Measurements from ENCODE around the gene ENTPD2. TPM values are rescaled to one million over a fixed set of nuclear protein-coding genes. Genes with fewer than 3 reads are reported as not detected.
A peak's percentile ranks its signal among the peaks of the same experiment; 100 is the strongest.

Gene ENTPD2
- total RNA-seq, 2 experiments from 2014 or later, result 0.16 TPM; not detected in 1

- Histone ChIP-seq H4K20me1 (ENCODE audit: insufficient read depth, low read length) (no peaks in the 10 kb centered on the region), H3K79me2 (ENCODE audit: insufficient read depth, low read depth, low read length) (peaks cover 6% of the 10 kb centered on the region; the same call in 1 of the 2 replicates), H2AFZ (ENCODE audit: low read length) (peak within 1 kb of the TSS; percentile 62), H3K36me3 (ENCODE audit: insufficient read depth, low read length) (peaks cover 7% of the 10 kb centered on the region; the same call in 1 of the 2 replicates), H3K9me3 (ENCODE audit: low read length) (no peaks in the 10 kb centered on the region), H3K9me2 (ENCODE audit: insufficient read depth, low read length) (no peaks in the 10 kb centered on the region), H3K4me2 (ENCODE audit: low read length) (peak within 1 kb of the TSS; percentile 86), H3K4me1 (ENCODE audit: insufficient read depth, low read length, poor library complexity, severe bottlenecking) (peaks cover 24% of the 10 kb centered on the region), H3K4me3 (ENCODE audit: low read depth, low read length, poor library complexity, severe bottlenecking) (peak within 1 kb of the TSS; percentile 77), H3K27ac (ENCODE audit: low read depth, low read length, poor library complexity, severe bottlenecking) (peak within 1 kb of the TSS; percentile 53)
- TF ChIP-seq CTCF (conservative IDR thresholded peaks at IDR 0.05; ENCODE audit: low read length) (no peak), EZH2phosphoT487 (IDR thresholded peaks at IDR 0.05; ENCODE audit: borderline replicate concordance, low read depth, low read length) (no peak)
- intact Hi-C loops (cut with micrococcal nuclease; ENCODE audit: unreplicated experiment), result loop anchor here (1.0 to 2.0 kb wide), 2 partner anchors 16 to 64 kb away; partner anchors contain the start of gene SAPCD2
- POLR2A ChIA-PET, result interaction anchor here (0.6 to 1.6 kb wide), 11 partner anchors 9 to 308 kb away, joined by 3 to 13 read pairs (median 4); partner anchors contain the start of genes SAPCD2, TPRN, TRAF2 and UAP1L1
- DNase-seq (ENCODE audit: low spot score), result peak; percentile 99
- no TSS peak for BruUV-seq (replicated peaks)
- CTCF ChIA-PET (ENCODE audit: unreplicated experiment), result interaction anchor here (1.0 to 1.3 kb wide), 2 partner anchors 10 to 19 kb away, joined by 3 to 6 read pairs; partner anchors contain the start of gene UAP1L1
Measured at GRCh38 chr9:137086531-137087408, 32.9 kb upstream of the ENTPD2 start, which contains the start of gene MAN1B1. MAN1B1 (plus strand) TSS chr9:137086985; CDS start chr9:137087000, 15 bp downstream.

DNA sequence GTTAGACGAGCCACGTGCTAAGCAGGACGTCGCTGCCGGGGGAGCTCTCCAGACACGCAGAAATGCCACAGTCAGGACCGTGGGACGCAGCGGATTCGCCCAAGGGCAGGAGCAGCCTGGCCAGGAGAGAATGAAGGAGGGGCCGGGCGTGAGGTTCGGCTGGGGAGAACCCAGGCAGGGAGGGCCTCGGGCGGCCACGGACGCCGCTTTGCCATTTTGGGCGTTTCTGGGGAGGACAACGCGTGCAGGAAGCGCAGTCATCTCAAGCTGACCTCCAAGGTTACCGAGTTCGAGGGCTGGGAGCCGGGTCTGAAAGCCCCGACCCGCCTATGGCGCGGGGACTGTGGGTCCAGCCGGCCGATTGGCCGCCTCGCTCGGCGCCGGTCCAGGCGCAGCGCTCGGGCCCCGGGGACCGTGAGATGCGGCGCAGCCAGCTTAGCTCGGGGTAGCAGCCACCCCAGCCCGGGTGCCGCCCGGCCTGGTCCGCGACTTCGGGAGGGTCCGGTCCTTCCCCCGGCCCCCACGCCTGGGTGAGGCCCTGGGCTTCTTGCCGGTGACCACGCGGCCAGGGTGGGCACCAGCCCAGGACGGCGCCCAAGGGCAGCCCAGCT is 32.2 kb upstream of the ENTPD2 start:
- Histone ChIP-seq H4K20me1 (ENCODE audit: insufficient read depth, low read length) (no peaks in the 10 kb centered on the region), H3K79me2 (ENCODE audit: insufficient read depth, low read depth, low read length) (peaks cover 6% of the 10 kb centered on the region; the same call in 1 of the 2 replicates), H3K9me2 (ENCODE audit: insufficient read depth, low read length) (no peaks in the 10 kb centered on the region), H3K9me3 (ENCODE audit: low read length) (no peaks in the 10 kb centered on the region), H3K4me3 (ENCODE audit: low read depth, low read length, poor library complexity, severe bottlenecking) (peak overlapping the region; percentile 75), H3K4me1 (ENCODE audit: insufficient read depth, low read length, poor library complexity, severe bottlenecking) (peaks cover 24% of the 10 kb centered on the region), H3K27ac (ENCODE audit: low read depth, low read length, poor library complexity, severe bottlenecking) (peak overlapping the region; percentile 49), H3K36me3 (ENCODE audit: insufficient read depth, low read length) (peaks cover 5% of the 10 kb centered on the region; the same call in 1 of the 2 replicates), H3K4me2 (ENCODE audit: low read length) (peak overlapping the region; percentile 86), H2AFZ (ENCODE audit: low read length) (peak overlapping the region; percentile 11; the same call in 1 of the 2 replicates)
- no TSS peak for BruUV-seq (replicated peaks)
- POLR2A ChIA-PET, result interaction anchor here (0.6 to 1.6 kb wide), 7 partner anchors 9 to 308 kb away, joined by 3 to 13 read pairs (median 5); partner anchors contain the start of genes SAPCD2 and UAP1L1
- intact Hi-C loops (cut with micrococcal nuclease; ENCODE audit: unreplicated experiment), result loop anchor here (1.0 to 2.0 kb wide), 2 partner anchors 16 to 65 kb away; partner anchors contain the start of gene SAPCD2
- DNase-seq (ENCODE audit: low spot score), result peak; percentile 33
- CTCF ChIA-PET (ENCODE audit: unreplicated experiment), result interaction anchor here (1.0 to 1.3 kb wide), 2 partner anchors 9 to 18 kb away, joined by 3 to 6 read pairs; partner anchors contain the start of gene UAP1L1
- TF ChIP-seq EZH2phosphoT487 (IDR thresholded peaks at IDR 0.05; ENCODE audit: borderline replicate concordance, low read depth, low read length) (no peak), CTCF (conservative IDR thresholded peaks at IDR 0.05; ENCODE audit: low read length) (no peak)

Measured in OCI-LY7 (cell line).